HuH-7.5 (cell line): ENCODE measurements around the gene TMC2.
A peak's percentile ranks its signal among the peaks of the same experiment; 100 is the strongest.
"Not testable (repeated sequence)": the region's sequence is repeated elsewhere in the genome, so short reads cannot be mapped to it uniquely, and the experiment has no call there.

Source experiments
- DNase-seq: peaks from one replicate; pipeline ENCODE4 v3.0.0; 2011; ENCODE audit warnings: low spot score

Gene TMC2

GRCh38 chr20:2663887-2664719 lies 127.7 kb downstream of the TMC2 start, which contains the start of gene IDH3B:
Gene IDH3B, minus strand, starts transcription at chr20:2664216. Its CDS starts 28 bp downstream, at chr20:2664188.
- peak; percentile 83 for DNase-seq

- DNase-seq, result no peak
Observed at GRCh38 chr20:2671977-2672376, 135.6 kb downstream of the TMC2 start.

GRCh38 chr20:2672446-2672845 lies 136.1 kb downstream of the TMC2 start:
- no peak for DNase-seq

- DNase-seq, result no peak
Observed at GRCh38 chr20:2673453-2673852, 137.1 kb downstream of the TMC2 start.

GRCh38 chr20:2680046-2680445 lies 143.7 kb downstream of the TMC2 start:
- DNase-seq, result no peak

GRCh38 chr20:2682040-2682439 lies 145.7 kb downstream of the TMC2 start:
- not testable (repeated sequence) for DNase-seq

GRCh38 chr20:2684817-2685216 lies 148.4 kb downstream of the TMC2 start:
- DNase-seq, result not testable (repeated sequence)

- no peak for DNase-seq
Observed at GRCh38 chr20:2687514-2687913, 151.1 kb downstream of the TMC2 start.

GRCh38 chr20:2688041-2688591 lies 151.7 kb downstream of the TMC2 start:
- DNase-seq, result peak; percentile 79

- DNase-seq, result no peak
Observed at GRCh38 chr20:2690213-2690612, 153.8 kb downstream of the TMC2 start.

GRCh38 chr20:2690718-2691117 lies 154.3 kb downstream of the TMC2 start:
- DNase-seq, result no peak

GRCh38 chr20:2691127-2691526 lies 154.8 kb downstream of the TMC2 start:
- no peak for DNase-seq
